NB4 (cell line): ENCODE measurements around the gene CLTCL1.
A peak's percentile ranks its signal among the peaks of the same experiment; 100 is the strongest.

Source experiments
- MAX ChIP-seq: IDR thresholded peaks from 2 replicates; pipeline ENCODE4 v1.6.1; 2011; ENCODE audit warnings: low read depth, low read length
- POLR2A ChIP-seq: IDR thresholded peaks from 2 replicates; pipeline ENCODE4 v1.6.1; 2011; ENCODE audit warnings: mild to moderate bottlenecking; ENCODE audit not compliant: insufficient read length; ENCODE audit errors: extremely low read depth
- TF ChIP-seq, protein P1 (sequence below): IDR thresholded peaks from one replicate; pipeline ENCODE4 v1.5.1; 2012; ENCODE audit warnings: low read depth, low read length

DNA sequence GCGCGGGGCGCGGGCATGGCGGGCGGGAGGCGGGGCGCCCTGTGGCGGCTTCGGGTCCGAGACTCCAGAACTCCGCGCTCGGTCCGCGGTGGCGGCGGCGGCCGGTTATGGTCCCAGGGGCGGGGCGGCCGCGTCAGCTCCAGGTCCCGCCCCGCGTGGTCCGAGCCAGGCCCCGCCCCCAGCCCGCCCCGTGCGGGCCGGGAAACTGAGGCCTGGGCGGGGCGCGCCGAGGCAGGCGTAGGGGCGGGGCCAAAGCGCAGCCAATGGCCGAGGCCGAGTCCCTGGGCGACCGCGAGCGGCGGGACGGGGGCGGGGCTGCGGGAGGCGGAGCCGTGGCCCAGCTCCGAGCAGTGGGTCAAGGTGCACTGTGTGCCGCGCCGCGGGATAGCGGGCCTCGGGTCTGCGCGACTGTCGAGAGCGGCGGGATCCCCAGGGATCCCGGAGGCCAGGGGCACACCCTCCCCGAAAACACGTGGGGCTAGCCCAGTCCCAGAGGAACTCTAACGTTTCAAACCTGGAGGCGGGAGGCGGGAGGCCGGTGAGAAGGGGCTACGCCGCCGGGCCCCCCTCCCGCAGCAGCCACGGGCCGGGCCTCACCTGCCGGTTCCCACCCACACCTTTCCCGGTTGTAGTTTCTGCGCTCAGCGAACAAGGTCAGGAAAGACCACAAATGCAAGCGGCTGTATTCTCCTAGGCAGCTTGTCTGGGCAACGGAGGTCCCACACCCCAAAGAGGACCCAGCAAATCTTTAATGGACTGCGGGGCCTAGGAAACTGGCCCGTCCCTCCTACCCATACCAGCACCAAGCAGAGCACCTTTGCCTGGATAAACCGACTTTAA, 112.6 kb downstream of the CLTCL1 start, which contains the start of gene SLC25A1:
- TF ChIP-seq POLR2A, result no peak
- TF ChIP-seq, protein P1, sequence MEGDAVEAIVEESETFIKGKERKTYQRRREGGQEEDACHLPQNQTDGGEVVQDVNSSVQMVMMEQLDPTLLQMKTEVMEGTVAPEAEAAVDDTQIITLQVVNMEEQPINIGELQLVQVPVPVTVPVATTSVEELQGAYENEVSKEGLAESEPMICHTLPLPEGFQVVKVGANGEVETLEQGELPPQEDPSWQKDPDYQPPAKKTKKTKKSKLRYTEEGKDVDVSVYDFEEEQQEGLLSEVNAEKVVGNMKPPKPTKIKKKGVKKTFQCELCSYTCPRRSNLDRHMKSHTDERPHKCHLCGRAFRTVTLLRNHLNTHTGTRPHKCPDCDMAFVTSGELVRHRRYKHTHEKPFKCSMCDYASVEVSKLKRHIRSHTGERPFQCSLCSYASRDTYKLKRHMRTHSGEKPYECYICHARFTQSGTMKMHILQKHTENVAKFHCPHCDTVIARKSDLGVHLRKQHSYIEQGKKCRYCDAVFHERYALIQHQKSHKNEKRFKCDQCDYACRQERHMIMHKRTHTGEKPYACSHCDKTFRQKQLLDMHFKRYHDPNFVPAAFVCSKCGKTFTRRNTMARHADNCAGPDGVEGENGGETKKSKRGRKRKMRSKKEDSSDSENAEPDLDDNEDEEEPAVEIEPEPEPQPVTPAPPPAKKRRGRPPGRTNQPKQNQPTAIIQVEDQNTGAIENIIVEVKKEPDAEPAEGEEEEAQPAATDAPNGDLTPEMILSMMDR, result no peak
- TF ChIP-seq MAX, result peak; percentile 40; the same call in 1 of the 2 replicates
